HEK293 (cell line): Measurements from ENCODE around the gene CD99L2.

Experiments used
- CTCF ChIA-PET: fragments of 350-600 bp; formaldehyde crosslinking; extraction: SDS; loops from one replicate; lab custom pipeline; 2021; ENCODE audit warnings: antibody characterized with exemption; lab: Yijun Ruan, JAX
- POLR2A ChIA-PET: fragments of 300-600 bp; formaldehyde crosslinking; extraction: SDS; loops from one replicate; lab custom pipeline; 2020; ENCODE audit warnings: antibody characterized with exemption, inconsistent platforms; lab: Yijun Ruan, JAX
- H3K27ac ChIP-seq: fragments of 200-500 bp; sonication (Bioruptor generic); 2 replicates; pipeline ENCODE4 v1.5.1; 2014; ENCODE audit warnings: low read depth, low read length, control low read depth, inconsistent platforms; ENCODE audit errors: extremely low read depth
- H3K36me3 ChIP-seq, 2 experiments: fragments of 200-500 bp in 1 of 2; sonication (Bioruptor generic) in 1 of 2; 1 replicate in 1 of 2; 2 replicates in 1 of 2; pipeline ENCODE4 v1.5.1; 2014 to 2017; ENCODE audit warnings: inconsistent platforms in 2 of 2, low read length in 2 of 2; ENCODE audit not compliant: control insufficient read depth in 2 of 2, insufficient read depth in 1 of 2
- H3K4me1 ChIP-seq: fragments of 200-500 bp; sonication (Bioruptor generic); 2 replicates; pipeline ENCODE4 v1.5.1; 2014; ENCODE audit warnings: mild to moderate bottlenecking, low read length, inconsistent platforms; ENCODE audit not compliant: control insufficient read depth, insufficient read depth
- H3K4me3 ChIP-seq: 2 replicates; pipeline ENCODE4 v1.5.1; 2011; ENCODE audit warnings: low read depth, mild to moderate bottlenecking, control low read depth, low read length, moderate library complexity
- H3K9me3 ChIP-seq: fragments of 200-500 bp; sonication (Bioruptor generic); 2 replicates; pipeline ENCODE4 v1.5.1; 2014; ENCODE audit warnings: low read depth, low read length, inconsistent platforms; ENCODE audit not compliant: control insufficient read depth, insufficient read depth
- AEBP2 ChIP-seq: fragments of 450-650 bp; formaldehyde crosslinking; IDR thresholded peaks from 2 replicates; pipeline ENCODE4 v1.5.1; 2016; ENCODE audit warnings: missing biosample characterization, missing genetic modification characterization, borderline replicate concordance
- PBX3 ChIP-seq: sonication (generic); formaldehyde crosslinking; IDR thresholded peaks from 2 replicates; pipeline ENCODE4 v1.8.1; 2022; ENCODE audit warnings: mild to moderate bottlenecking, moderate library complexity, missing genetic modification reagents
- YY1 ChIP-seq: fragments of 450-650 bp; formaldehyde crosslinking; IDR thresholded peaks from 2 replicates; pipeline ENCODE4 v1.5.1; 2018; ENCODE audit warnings: missing biosample characterization, missing genetic modification characterization
- ZBTB48 ChIP-seq: fragments of 450-650 bp; formaldehyde crosslinking; IDR thresholded peaks from 2 replicates; pipeline ENCODE4 v1.5.1; 2016; ENCODE audit warnings: missing biosample characterization, missing genetic modification characterization
- ZBTB49 ChIP-seq: fragments of 450-650 bp; formaldehyde crosslinking; IDR thresholded peaks from 2 replicates; pipeline ENCODE4 v1.5.1; 2016; ENCODE audit warnings: missing biosample characterization, missing genetic modification characterization, low read depth
- ZEB2 ChIP-seq: fragments of 450-650 bp; formaldehyde crosslinking; IDR thresholded peaks from 2 replicates; pipeline ENCODE4 v1.5.1; 2016; ENCODE audit warnings: missing biosample characterization, missing genetic modification characterization
- ZFHX2 ChIP-seq: fragments of 450-650 bp; formaldehyde crosslinking; conservative IDR thresholded peaks from 2 replicates; pipeline ENCODE4 v1.5.1; 2016; ENCODE audit warnings: missing biosample characterization, missing genetic modification characterization
- ZFP69B ChIP-seq: fragments of 450-650 bp; formaldehyde crosslinking; IDR thresholded peaks from 2 replicates; pipeline ENCODE4 v1.5.1; 2016; ENCODE audit warnings: missing biosample characterization, missing genetic modification characterization
- ZNF112 ChIP-seq: fragments of 450-650 bp; formaldehyde crosslinking; IDR thresholded peaks from 2 replicates; pipeline ENCODE4 v1.5.0; 2017; ENCODE audit warnings: missing biosample characterization, missing genetic modification characterization
- ZNF146 ChIP-seq: fragments of 450-650 bp; formaldehyde crosslinking; IDR thresholded peaks from 2 replicates; pipeline ENCODE4 v1.5.1; 2016; ENCODE audit warnings: missing biosample characterization, missing genetic modification characterization
- ZNF16 ChIP-seq: fragments of 450-650 bp; formaldehyde crosslinking; IDR thresholded peaks from 2 replicates; pipeline ENCODE4 v1.5.1; 2016; ENCODE audit warnings: low read depth, missing biosample characterization, missing genetic modification characterization
- ZNF18 ChIP-seq: fragments of 450-650 bp; formaldehyde crosslinking; IDR thresholded peaks from 2 replicates; pipeline ENCODE4 v1.5.1; 2016; ENCODE audit warnings: missing biosample characterization, missing genetic modification characterization
- ZNF19 ChIP-seq: fragments of 450-650 bp; formaldehyde crosslinking; IDR thresholded peaks from 2 replicates; pipeline ENCODE4; 2016; ENCODE audit warnings: missing biosample characterization, missing genetic modification characterization, low read depth
- ZNF2 ChIP-seq: fragments of 450-650 bp; formaldehyde crosslinking; IDR thresholded peaks from 2 replicates; pipeline ENCODE4 v1.5.1; 2016; ENCODE audit warnings: missing biosample characterization, missing genetic modification characterization
- ZNF354C ChIP-seq: fragments of 450-650 bp; formaldehyde crosslinking; IDR thresholded peaks from 2 replicates; pipeline ENCODE4 v1.5.1; 2016; ENCODE audit warnings: missing biosample characterization, missing genetic modification characterization, low read depth, borderline replicate concordance
- ZNF521 ChIP-seq: fragments of 450-650 bp; formaldehyde crosslinking; IDR thresholded peaks from 2 replicates; pipeline ENCODE4 v1.5.1; 2017; ENCODE audit warnings: missing biosample characterization, mild to moderate bottlenecking, missing genetic modification characterization
- ZNF571 ChIP-seq: fragments of 450-650 bp; formaldehyde crosslinking; IDR thresholded peaks from 2 replicates; pipeline ENCODE4 v1.5.0; 2017; ENCODE audit warnings: missing biosample characterization, missing genetic modification characterization
- ZNF626 ChIP-seq: fragments of 450-650 bp; sonication (Bioruptor Pico); formaldehyde crosslinking; IDR thresholded peaks from 2 replicates; pipeline ENCODE4 v1.5.1; 2018; ENCODE audit warnings: missing biosample characterization, missing genetic modification characterization, inconsistent platforms
- ZNF707 ChIP-seq: fragments of 450-650 bp; formaldehyde crosslinking; IDR thresholded peaks from 2 replicates; pipeline ENCODE4 v1.5.1; 2016; ENCODE audit warnings: missing biosample characterization, missing genetic modification characterization
- ZNF747 ChIP-seq: fragments of 450-650 bp; formaldehyde crosslinking; IDR thresholded peaks from 2 replicates; pipeline ENCODE4 v1.5.1; 2016; ENCODE audit warnings: missing biosample characterization, missing genetic modification characterization

Gene CD99L2

GRCh38 chrX:150768132-150768485, 130.4 kb downstream of the CD99L2 start:
- no peak overlapping the region for H3K4me3 ChIP-seq
- no peak overlapping the region for H3K27ac ChIP-seq
- ChIA-PET POLR2A (no interaction called here), CTCF (interaction anchor here (0.6 kb wide), 1 partner anchor 313 kb away, joined by 5 read pairs; no protein-coding TSS in a partner anchor)
- no peaks in the 10 kb centered on the region for H3K9me3 ChIP-seq
- TF ChIP-seq YY1 (tag by site-specific recombination) (no peak), ZNF747 (no peak), ZBTB48 (no peak), ZNF354C (no peak), ZNF18 (tag by site-specific recombination) (no peak), PBX3 (no peak), ZEB2 (tag by site-specific recombination) (no peak), ZNF16 (tag by site-specific recombination) (no peak), ZNF146 (tag by site-specific recombination) (no peak), ZNF2 (no peak), ZNF19 (no peak), AEBP2 (no peak), ZNF626 (no peak), ZNF571 (no peak), ZFHX2 (no peak), ZBTB49 (no peak), ZFP69B (tag by site-specific recombination) (no peak)
- H3K36me3 ChIP-seq, result peaks cover 0 to 26% of the 10 kb centered on the region in 2 experiments; a peak in 1 of 3 replicates
- no peaks in the 10 kb centered on the region for H3K4me1 ChIP-seq

- H3K4me1 ChIP-seq, result no peaks in the 10 kb centered on the region
- H3K27ac ChIP-seq, result no peak overlapping the region
- ChIA-PET CTCF (interaction anchor here (0.6 to 0.7 kb wide), 2 partner anchors 313 to 318 kb away, joined by 3 to 5 read pairs; no protein-coding TSS in a partner anchor), POLR2A (no interaction called here)
- H3K36me3 ChIP-seq, result peaks cover 0 to 26% of the 10 kb centered on the region in 2 experiments; a peak in 1 of 3 replicates
- no peak overlapping the region for H3K4me3 ChIP-seq
- H3K9me3 ChIP-seq, result no peaks in the 10 kb centered on the region
- TF ChIP-seq ZNF521 (tag by site-specific recombination) (no peak), ZNF571 (no peak), ZNF707 (tag by site-specific recombination) (no peak), ZNF112 (tag by site-specific recombination) (no peak)
These were observed 130.9 kb downstream of the CD99L2 start for GRCh38 chrX:150767475-150768131.
